Cortex of kidney (tissue), 1 donor: ENCODE data around the gene PRKACA.
"Not testable (repeated sequence)": the region's sequence is repeated elsewhere in the genome, so short reads cannot be mapped to it uniquely, and the experiment has no call there.

Experiments
- DNase-seq: peaks from one replicate; lab custom pipeline; 2025; lab: John Stamatoyannopoulos, UW

The PRKACA gene

GRCh38 chr19:14147797-14148605, 30.4 kb upstream of the PRKACA start:
- no peak for DNase-seq

GRCh38 chr19:14146789-14147216, 29.2 kb upstream of the PRKACA start:
- no peak for DNase-seq

GRCh38 chr19:14146169-14146568, 28.6 kb upstream of the PRKACA start:
- DNase-seq = not testable (repeated sequence)

GRCh38 chr19:14145381-14145780, 27.8 kb upstream of the PRKACA start:
- no peak for DNase-seq

- no peak for DNase-seq
Measured at GRCh38 chr19:14142262-14143190, 25.0 kb upstream of the PRKACA start.

GRCh38 chr19:14141041-14141440, 23.5 kb upstream of the PRKACA start:
- no peak for DNase-seq

GRCh38 chr19:14139944-14140343, 22.4 kb upstream of the PRKACA start:
- DNase-seq = no peak

GRCh38 chr19:14138576-14139265, 21.2 kb upstream of the PRKACA start:
- no peak for DNase-seq

- DNase-seq = peak; percentile 98
Measured at GRCh38 chr19:14136509-14137281, 19.1 kb upstream of the PRKACA start, which contains the start of gene ASF1B. Gene ASF1B (minus strand): TSS chr19:14136589. CDS start chr19:14136456, 133 bp downstream.

GRCh38 chr19:14135985-14136508, 18.5 kb upstream of the PRKACA start:
- no peak for DNase-seq

- no peak for DNase-seq
Measured at GRCh38 chr19:14135355-14135754, 17.8 kb upstream of the PRKACA start.

GRCh38 chr19:14127929-14128509, 10.5 kb upstream of the PRKACA start:
- DNase-seq = no peak

GRCh38 chr19:14127176-14127575, 9.6 kb upstream of the PRKACA start:
- DNase-seq = no peak

GRCh38 chr19:14122924-14123323, 5.4 kb upstream of the PRKACA start:
- no peak for DNase-seq

- no peak for DNase-seq
Measured at GRCh38 chr19:14120497-14120780, 2.9 kb upstream of the PRKACA start.

- DNase-seq = no peak
Measured at GRCh38 chr19:14119644-14120496, 2.3 kb upstream of the PRKACA start.

- no peak for DNase-seq
Measured at GRCh38 chr19:14119146-14119545, 1.6 kb upstream of the PRKACA start.

- DNase-seq = no peak
Measured at GRCh38 chr19:14118165-14119051, 846 bp upstream of the PRKACA start.
